Hematopoietic multipotent progenitor cell treated with erythropoietin and hydrocortisone succinate and interleukin-3 and kit ligand, for 8 days (in vitro differentiated cells): ENCODE data around the gene ZNF878.
A peak's percentile ranks its signal among the peaks of the same experiment; 100 is the strongest.
"Not testable (repeated sequence)": the region's sequence is repeated elsewhere in the genome, so short reads cannot be mapped to it uniquely, and the experiment has no call there.

Experiments
- DNase-seq: peaks from one replicate; pipeline ENCODE4 v3.0.0-alpha.2; 2015

Gene ZNF878

GRCh38 chr19:12052497-12053169 lies at the start of gene ZNF878:
Gene ZNF878 (minus strand): TSS chr19:12052961. CDS start chr19:12052801, 160 bp downstream.
- DNase-seq = peak; percentile 92

GRCh38 chr19:12098040-12098439 lies 45.3 kb upstream of the ZNF878 start:
- DNase-seq = no peak

GRCh38 chr19:12095111-12095790 lies 42.5 kb upstream of the ZNF878 start:
- no peak for DNase-seq

- peak; percentile 10 for DNase-seq
Measured at GRCh38 chr19:12093777-12094176, 41.0 kb upstream of the ZNF878 start.

GRCh38 chr19:12092956-12093355 lies 40.2 kb upstream of the ZNF878 start:
- peak; percentile 40 for DNase-seq

GRCh38 chr19:12092065-12092867 lies 39.5 kb upstream of the ZNF878 start:
- peak; percentile 95 for DNase-seq

GRCh38 chr19:12090807-12091206 lies 38.0 kb upstream of the ZNF878 start:
- DNase-seq = peak; percentile 81

- no peak for DNase-seq
Measured at GRCh38 chr19:12085074-12085818, 32.5 kb upstream of the ZNF878 start.

GRCh38 chr19:12083336-12083735 lies 30.6 kb upstream of the ZNF878 start:
- not testable (repeated sequence) for DNase-seq

GRCh38 chr19:12077375-12077774 lies 24.6 kb upstream of the ZNF878 start:
- DNase-seq = no peak

GRCh38 chr19:12076331-12076730 lies 23.6 kb upstream of the ZNF878 start:
- not testable (repeated sequence) for DNase-seq

- DNase-seq = no peak
Measured at GRCh38 chr19:12075538-12076139, 22.9 kb upstream of the ZNF878 start.

GRCh38 chr19:12064590-12065538 lies 12.1 kb upstream of the ZNF878 start, which contains the start of gene ZNF844:
Gene ZNF844 (plus strand): TSS chr19:12064731. CDS start chr19:12064874, 143 bp downstream.
- DNase-seq = peak; percentile 89

GRCh38 chr19:12055784-12056183 lies 3.0 kb upstream of the ZNF878 start:
- no peak for DNase-seq

- peak; percentile 11 for DNase-seq
Measured at GRCh38 chr19:12052091-12052496, 667 bp downstream of the ZNF878 start.

GRCh38 chr19:12047868-12048267 lies 4.9 kb downstream of the ZNF878 start:
- DNase-seq = no peak

- no peak for DNase-seq
Measured at GRCh38 chr19:12043752-12044422, 8.9 kb downstream of the ZNF878 start.

- no peak for DNase-seq
Measured at GRCh38 chr19:12042893-12043292, 9.9 kb downstream of the ZNF878 start.

GRCh38 chr19:12035220-12036172 lies 17.3 kb downstream of the ZNF878 start, which contains the start of gene ZNF433:
Gene ZNF433 (minus strand): TSS chr19:12035679. CDS start chr19:12035539, 140 bp downstream.
- peak; percentile 91 for DNase-seq
